HepG2 (cell line): ENCODE data around the gene ATP11C. TPM values are rescaled to one million over a fixed set of nuclear protein-coding genes. Genes with fewer than 3 reads are reported as not detected.

ENCODE experiments used
- ATAC-seq: fragments of 200-7000 bp; cut with Tn5 transposase; 3 replicates; pipeline ENCODE4 v1.9.1; 2020; ENCODE audit warnings: mild to moderate bottlenecking, moderate library complexity
- BruUV-seq: library from RNA; stranded (reverse); fragments of 400-500 nt; replicated peaks from 2 replicates; lab custom pipeline; 2021; lab: Mats Ljungman, UMichigan
- CTCF ChIA-PET: fragments of 300-600 bp; formaldehyde crosslinking; extraction: SDS; loops from one replicate; lab custom pipeline; 2021; ENCODE audit warnings: low total read pairs, inconsistent platforms, low intra/inter-chr PET ratio; lab: Yijun Ruan, JAX
- POLR2A ChIA-PET: fragments of 350-600 bp; sonication (Branson Sonifier 250); formaldehyde crosslinking; loops from one replicate; lab custom pipeline; 2020; ENCODE audit warnings: antibody characterized with exemption, inconsistent platforms; lab: Yijun Ruan, JAX
- DNase-seq: peaks from one replicate; pipeline ENCODE4 v3.0.0-alpha.2; 2015; ENCODE audit warnings: low spot score
- FAIRE-seq: peaks from 3 replicates; lab custom pipeline; 2011; peaks lifted over from hg19 to GRCh38; lab: Jason Lieb, UNC
- H2AFZ ChIP-seq: one replicate; pipeline ENCODE4 v1.6.1; 2011; ENCODE audit warnings: low read length, inconsistent platforms
- H3K27ac ChIP-seq: fragments of 300-600 bp; 3 replicates; pipeline ENCODE4 v1.8.0; 2011; ENCODE audit warnings: mixed run types, mild to moderate bottlenecking, mixed read lengths, low read length, inconsistent platforms; ENCODE audit not compliant: insufficient read depth; ENCODE audit errors: extremely low read length
- H3K27me3 ChIP-seq, 2 experiments: fragments of 200-600 bp in 1 of 2; 2 replicates in 1 of 2; 3 replicates in 1 of 2; pipeline versions ENCODE4 v1.6.0 to v1.8.0; 2011; ENCODE audit warnings: low read length in 2 of 2, mild to moderate bottlenecking in 2 of 2, moderate library complexity in 2 of 2, inconsistent platforms in 1 of 2; ENCODE audit not compliant: insufficient read depth in 2 of 2, control insufficient read depth in 1 of 2
- H3K36me3 ChIP-seq, 2 experiments: fragments of 200-600 bp in 1 of 2; replicated peaks in 1 of 2; 2 replicates in 1 of 2; 3 replicates in 1 of 2; pipeline versions ENCODE4 v1.5.1 to v1.8.0; 2011; ENCODE audit warnings: low read length in 2 of 2, inconsistent platforms in 1 of 2; ENCODE audit not compliant: insufficient read depth in 2 of 2, control insufficient read depth in 1 of 2
- H3K4me1 ChIP-seq: 2 replicates; pipeline ENCODE4 v1.5.1; 2012; ENCODE audit warnings: low read length, inconsistent platforms; ENCODE audit not compliant: insufficient read depth
- H3K4me2 ChIP-seq: 2 replicates; pipeline ENCODE4 v1.6.0; 2011; ENCODE audit warnings: low read depth, low read length, inconsistent platforms
- H3K4me3 ChIP-seq, 3 experiments: fragments of 200-600 bp in 1 of 3; sonication (generic), shearing (Covaris generic) in 1 of 3; replicated peaks in 1 of 3; 2 replicates each; pipeline ENCODE4 v1.5.1; 2011 to 2016; ENCODE audit warnings: low read length in 3 of 3, inconsistent platforms in 2 of 3, low read depth in 2 of 3, mild to moderate bottlenecking in 2 of 3, control low read depth in 1 of 3, mixed read lengths in 1 of 3; ENCODE audit not compliant: insufficient read depth in 1 of 3
- H3K79me2 ChIP-seq: one replicate; pipeline ENCODE4 v1.6.1; 2011; ENCODE audit warnings: low read length, inconsistent platforms; ENCODE audit not compliant: insufficient read depth
- H3K9ac ChIP-seq: 2 replicates; pipeline ENCODE4 v1.6.0; 2011; ENCODE audit warnings: mild to moderate bottlenecking, low read depth, low read length, inconsistent platforms; ENCODE audit not compliant: insufficient read depth
- H3K9me3 ChIP-seq: 2 replicates; pipeline ENCODE4 v1.5.1; 2012; ENCODE audit warnings: mild to moderate bottlenecking, low read length
- H4K20me1 ChIP-seq: 2 replicates; pipeline ENCODE4 v1.6.0; 2011; ENCODE audit warnings: inconsistent platforms, mild to moderate bottlenecking, low read length, moderate library complexity; ENCODE audit not compliant: insufficient read depth
- ATM ChIP-seq: fragments of 450-650 bp; IDR thresholded peaks from 2 replicates; pipeline ENCODE4 v1.7.1; 2017; ENCODE audit warnings: mild to moderate bottlenecking, borderline replicate concordance
- CEBPZ ChIP-seq: IDR thresholded peaks from 2 replicates; pipeline ENCODE4 v1.6.1; 2012; ENCODE audit warnings: low read length, improper control_type of control experiment
- E2F5 ChIP-seq: sonication (generic); formaldehyde crosslinking; conservative IDR thresholded peaks from 2 replicates; pipeline ENCODE4 v1.4.0; 2020; ENCODE audit warnings: missing genetic modification reagents
- FOXC1 ChIP-seq: sonication (generic); formaldehyde crosslinking; IDR thresholded peaks from 2 replicates; pipeline ENCODE4 v1.8.0; 2022; ENCODE audit warnings: mild to moderate bottlenecking, missing genetic modification reagents, borderline replicate concordance
- FOXM1 ChIP-seq: sonication (generic); formaldehyde crosslinking; IDR thresholded peaks from 2 replicates; pipeline ENCODE4 v1.5.0; 2020; ENCODE audit warnings: missing genetic modification reagents
- HDAC2 ChIP-seq: sonication (generic); formaldehyde crosslinking; IDR thresholded peaks from 2 replicates; pipeline ENCODE4 v1.4.0; 2020; ENCODE audit warnings: missing genetic modification reagents
- NCOA1 ChIP-seq: sonication (generic); formaldehyde crosslinking; IDR thresholded peaks from 2 replicates; pipeline ENCODE4 v1.9.0; 2021; ENCODE audit warnings: missing genetic modification reagents
- NRL ChIP-seq: sonication (generic); formaldehyde crosslinking; IDR thresholded peaks from 2 replicates; pipeline ENCODE4 v1.5.0; 2020; ENCODE audit warnings: missing genetic modification reagents, mild to moderate bottlenecking, moderate library complexity, borderline replicate concordance
- PHF5A ChIP-seq: IDR thresholded peaks from one replicate; pipeline ENCODE4 v1.6.1; 2018; ENCODE audit warnings: low read depth, missing genetic modification reagents; ENCODE audit not compliant: unreplicated experiment
- POLR2G ChIP-seq: fragments of 200-400 bp; formaldehyde crosslinking; IDR thresholded peaks from 2 replicates; pipeline ENCODE4 v1.6.1; 2018; ENCODE audit warnings: mild to moderate bottlenecking, low read depth, low read length, moderate library complexity
- SIX4 ChIP-seq: sonication (generic); formaldehyde crosslinking; IDR thresholded peaks from 2 replicates; pipeline ENCODE4 v1.4.0; 2020; ENCODE audit warnings: missing genetic modification reagents
- SMAD9 ChIP-seq: sonication (generic); formaldehyde crosslinking; IDR thresholded peaks from 2 replicates; pipeline ENCODE4 v1.5.1; 2020; ENCODE audit warnings: mild to moderate bottlenecking, missing genetic modification reagents
- ZC3H4 ChIP-seq: sonication (generic); formaldehyde crosslinking; IDR thresholded peaks from 2 replicates; pipeline ENCODE4 v1.4.0; 2020; ENCODE audit warnings: missing genetic modification reagents, borderline replicate concordance
- ZMAT3 ChIP-seq: sonication (generic); formaldehyde crosslinking; conservative IDR thresholded peaks from 2 replicates; pipeline ENCODE4 v1.7.0; 2021; ENCODE audit warnings: missing genetic modification reagents
- ZNF296 ChIP-seq: sonication (generic); formaldehyde crosslinking; conservative IDR thresholded peaks from 2 replicates; pipeline ENCODE4 v1.5.0; 2020; ENCODE audit warnings: mild to moderate bottlenecking, missing genetic modification reagents
- ZNF333 ChIP-seq: sonication (generic); formaldehyde crosslinking; IDR thresholded peaks from 2 replicates; pipeline ENCODE4 v1.4.0; 2020; ENCODE audit warnings: mild to moderate bottlenecking, missing genetic modification reagents, borderline replicate concordance
- ZNF839 ChIP-seq: sonication (generic); formaldehyde crosslinking; IDR thresholded peaks from 2 replicates; pipeline ENCODE4 v1.4.0; 2020; ENCODE audit warnings: missing genetic modification reagents, mild to moderate bottlenecking, borderline replicate concordance
- WGBS: methylation state at CpG from one replicate; pipeline ENCODE4 v1.1.6; 2017; ENCODE audit warnings: low lambda C conversion rate; 5-methylcytosine and 5-hydroxymethylcytosine counted together
- in situ Hi-C: cut with HindIII; loops from 2 replicates; pipeline ENCODE4 v1.10.0; 2017; ENCODE audit warnings: low pct_unique_long_range_greater_than_20kb; ENCODE audit not compliant: extremely low pct_ligation_motif_present
- intact Hi-C: fragments of 100-400 bp; cut with micrococcal nuclease; formaldehyde crosslinking; loops from one replicate; pipeline ENCODE4 v1.10.0; 2022; ENCODE audit not compliant: unreplicated experiment
- polyA plus RNA-seq, 8 experiments: library from polyadenylated mRNA; depleted of rRNA in 3 of 8; stranded (reverse) in 7 of 8; unstranded in 1 of 8; fragments of >200 nt; fragmentation: Illumina TruSeq in 4 of 8; extraction: Trizol in 4 of 8; gene quantifications; 2 replicates each; pipeline versions ENCODE4 v1.2.1 to v1.2.3, GENCODE V29; 2011 to 2016; ENCODE audit warnings: low read depth in 4 of 8, missing spikeins in 1 of 8, mixed read lengths in 1 of 8; ENCODE audit not compliant: insufficient read depth in 1 of 8
- total RNA-seq, 5 experiments: library from RNA; depleted of rRNA; stranded (reverse); fragments of >200 nt; fragmentation: Illumina TruSeq; extraction: Trizol; gene quantifications; 2 replicates each; pipeline ENCODE4 v1.2.3, GENCODE V29; 2016; ENCODE audit warnings: low read depth in 1 of 5

ATP11C gene
- total and polyA plus RNA-seq, 2 of the 13 experiments (the other 11 are each of a cell fraction or from before 2014, with no cell fraction given): 8.5 to 16.9 TPM

DNA sequence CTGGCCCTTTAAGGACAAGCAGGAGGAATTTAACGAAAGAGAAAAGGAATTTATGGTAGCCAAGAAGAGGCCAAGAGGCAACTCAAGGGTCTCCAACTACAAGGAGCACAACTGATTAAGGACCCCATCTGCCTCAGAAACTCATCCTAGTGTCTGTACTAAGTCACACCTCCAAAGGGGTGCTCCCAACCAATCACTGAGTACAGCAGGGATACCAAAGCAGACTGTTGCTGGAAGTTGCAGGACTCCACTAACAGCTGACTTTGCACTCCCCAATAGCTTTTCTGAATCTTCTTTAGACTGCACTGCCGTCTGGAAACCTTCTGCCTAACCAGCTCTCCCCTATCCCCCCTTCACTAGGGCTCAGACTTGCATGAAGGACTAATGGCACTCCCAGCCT, 50.6 kb downstream of the ATP11C start:
- no peak for DNase-seq
- no peaks in the 10 kb centered on the region for H3K79me2 ChIP-seq
- ATAC-seq: no peak
- 91% methylated on average over 1 of the region's 2 CpGs for WGBS
- no peaks in the 10 kb centered on the region for H3K27me3 ChIP-seq
- in situ Hi-C loops (no loop called here), intact Hi-C loops (no loop called here)
- H3K9me3 ChIP-seq: no peaks in the 10 kb centered on the region
- no peaks in the 10 kb centered on the region for H3K36me3 ChIP-seq
- BruUV-seq: no TSS peak
- H3K4me1 ChIP-seq: 0 out of 2 replicates have a peak, but pooled peaks cover 11% of the 10 kb centered on the region
- H2AFZ ChIP-seq: no peak overlapping the region
- POLR2A ChIA-PET: no interaction called here
- CTCF ChIA-PET: no interaction called here
- no peak overlapping the region for H3K27ac ChIP-seq
- H3K4me3 ChIP-seq: no peak overlapping the region
- H3K4me2 ChIP-seq: no peak overlapping the region
- H4K20me1 ChIP-seq: no peaks in the 10 kb centered on the region
- FAIRE-seq: no peak
- TF ChIP-seq NCOA1 (CRISPR knock-in tag): no peak
- no peak for TF ChIP-seq ZNF333 (CRISPR knock-in tag)
- no peak for TF ChIP-seq ZMAT3 (CRISPR knock-in tag)
- TF ChIP-seq ZNF296: no peak
- no peak for TF ChIP-seq NRL (CRISPR knock-in tag)
- no peak for TF ChIP-seq FOXC1 (CRISPR knock-in tag)
- no peak for TF ChIP-seq PHF5A (CRISPR knock-in tag)
- no peak for TF ChIP-seq FOXM1
- TF ChIP-seq ATM: no peak
- no peak for TF ChIP-seq POLR2G
- no peak for TF ChIP-seq E2F5 (CRISPR knock-in tag)
- no peak for TF ChIP-seq SMAD9
- no peak for TF ChIP-seq SIX4 (CRISPR knock-in tag)
- no peak for TF ChIP-seq CEBPZ
- TF ChIP-seq HDAC2 (CRISPR knock-in tag): no peak
- TF ChIP-seq ZC3H4 (CRISPR knock-in tag): no peak
- TF ChIP-seq ZNF839 (CRISPR knock-in tag): no peak
- no peak overlapping the region for H3K9ac ChIP-seq
